ENCODE data around the gene XAB2.

Gene XAB2

DNA sequence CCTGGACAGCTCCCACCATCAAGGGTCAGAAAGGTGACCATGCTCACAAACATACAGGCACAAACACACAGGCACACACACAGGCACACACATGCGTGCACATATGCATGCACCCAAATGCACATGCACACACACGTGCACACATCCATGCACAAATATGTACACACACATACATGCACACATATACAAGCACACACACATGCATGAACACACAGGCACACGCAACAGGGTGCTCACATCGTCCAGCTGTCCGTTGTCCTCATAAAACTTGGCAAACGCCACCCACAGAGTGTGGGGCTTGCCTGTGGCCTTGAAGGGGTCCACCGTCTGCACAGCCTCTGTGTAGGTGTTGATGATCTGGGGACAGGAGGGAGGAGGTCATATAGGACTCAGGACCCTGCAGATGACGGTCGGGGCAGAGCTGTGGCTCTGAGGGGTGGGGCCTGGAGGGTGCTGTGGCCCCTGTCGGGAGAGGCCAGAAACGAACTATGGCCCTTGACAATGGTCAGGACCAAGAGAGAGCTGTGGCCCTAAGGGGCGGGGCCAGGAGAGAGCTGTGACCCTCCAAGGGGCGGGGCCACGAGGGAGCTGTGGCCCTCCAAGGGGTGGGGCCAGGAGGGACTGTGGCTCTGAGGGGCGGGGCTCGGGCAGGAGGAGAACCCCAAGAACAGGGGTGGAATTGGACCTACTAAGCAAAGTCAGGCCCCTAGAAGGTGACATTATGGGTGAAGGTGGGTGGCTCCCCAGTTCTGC, 6.2 kb downstream of the XAB2 start:
- TF ChIP-seq, protein P1, sequence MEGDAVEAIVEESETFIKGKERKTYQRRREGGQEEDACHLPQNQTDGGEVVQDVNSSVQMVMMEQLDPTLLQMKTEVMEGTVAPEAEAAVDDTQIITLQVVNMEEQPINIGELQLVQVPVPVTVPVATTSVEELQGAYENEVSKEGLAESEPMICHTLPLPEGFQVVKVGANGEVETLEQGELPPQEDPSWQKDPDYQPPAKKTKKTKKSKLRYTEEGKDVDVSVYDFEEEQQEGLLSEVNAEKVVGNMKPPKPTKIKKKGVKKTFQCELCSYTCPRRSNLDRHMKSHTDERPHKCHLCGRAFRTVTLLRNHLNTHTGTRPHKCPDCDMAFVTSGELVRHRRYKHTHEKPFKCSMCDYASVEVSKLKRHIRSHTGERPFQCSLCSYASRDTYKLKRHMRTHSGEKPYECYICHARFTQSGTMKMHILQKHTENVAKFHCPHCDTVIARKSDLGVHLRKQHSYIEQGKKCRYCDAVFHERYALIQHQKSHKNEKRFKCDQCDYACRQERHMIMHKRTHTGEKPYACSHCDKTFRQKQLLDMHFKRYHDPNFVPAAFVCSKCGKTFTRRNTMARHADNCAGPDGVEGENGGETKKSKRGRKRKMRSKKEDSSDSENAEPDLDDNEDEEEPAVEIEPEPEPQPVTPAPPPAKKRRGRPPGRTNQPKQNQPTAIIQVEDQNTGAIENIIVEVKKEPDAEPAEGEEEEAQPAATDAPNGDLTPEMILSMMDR (IDR thresholded peaks at IDR 0.05), result no peak
- H3K27ac ChIP-seq, result no peak overlapping the region
- no peak for DNase-seq (ENCODE audit: low spot score)
- no peak overlapping the region for H3K4me3 ChIP-seq

DNA sequence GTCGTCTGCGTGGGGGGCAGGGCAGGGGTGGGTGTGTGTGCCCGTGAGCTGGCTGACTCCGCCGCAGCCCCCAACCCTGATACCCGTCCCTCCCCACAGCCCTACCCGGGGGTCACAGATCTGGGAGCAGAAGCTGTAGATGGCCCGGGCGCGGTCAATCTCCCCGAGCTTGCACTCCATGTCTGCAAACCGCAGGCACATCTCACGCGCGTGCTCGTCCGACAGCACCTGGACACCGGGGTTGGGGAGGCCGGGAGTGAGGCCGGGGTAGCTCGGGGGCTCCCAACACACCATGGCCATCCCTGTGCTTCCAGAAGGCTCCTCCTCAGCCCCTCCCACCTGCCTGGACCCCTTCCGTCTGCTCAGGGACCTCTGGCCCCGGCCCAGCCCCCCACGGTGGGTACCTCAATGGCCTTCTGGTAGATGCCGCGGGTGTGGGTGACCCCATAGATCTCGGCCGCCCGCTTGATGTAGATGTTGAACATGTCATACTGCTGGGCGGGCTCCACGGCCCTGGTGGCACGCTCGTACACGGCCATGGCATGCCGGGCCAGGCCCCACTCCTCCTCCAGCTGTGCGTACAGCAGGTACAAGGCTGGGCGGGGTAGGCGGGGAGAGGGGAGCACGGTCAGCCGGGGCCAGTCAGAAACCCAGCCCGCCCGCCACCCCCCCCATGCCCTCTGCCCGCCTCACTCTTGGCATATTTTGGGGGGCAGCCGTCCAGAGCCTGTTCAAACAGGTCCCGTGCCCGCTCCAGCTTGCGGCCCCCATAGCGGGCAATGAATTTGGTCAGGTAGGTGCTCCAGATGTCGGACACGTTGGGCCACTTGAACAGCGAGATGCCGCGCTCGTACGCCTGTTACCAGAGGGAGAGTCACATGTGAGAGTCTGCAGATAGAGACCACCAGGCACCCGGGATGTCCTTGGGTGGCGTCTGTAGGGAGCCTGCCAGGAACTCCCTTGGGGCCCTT, 8.6 kb downstream of the XAB2 start:
- no peak overlapping the region for H3K27ac ChIP-seq
- DNase-seq (ENCODE audit: low spot score), result no peak
- TF ChIP-seq, protein P1 (IDR thresholded peaks at IDR 0.05), result no peak
- H3K4me3 ChIP-seq, result no peak overlapping the region

DNA sequence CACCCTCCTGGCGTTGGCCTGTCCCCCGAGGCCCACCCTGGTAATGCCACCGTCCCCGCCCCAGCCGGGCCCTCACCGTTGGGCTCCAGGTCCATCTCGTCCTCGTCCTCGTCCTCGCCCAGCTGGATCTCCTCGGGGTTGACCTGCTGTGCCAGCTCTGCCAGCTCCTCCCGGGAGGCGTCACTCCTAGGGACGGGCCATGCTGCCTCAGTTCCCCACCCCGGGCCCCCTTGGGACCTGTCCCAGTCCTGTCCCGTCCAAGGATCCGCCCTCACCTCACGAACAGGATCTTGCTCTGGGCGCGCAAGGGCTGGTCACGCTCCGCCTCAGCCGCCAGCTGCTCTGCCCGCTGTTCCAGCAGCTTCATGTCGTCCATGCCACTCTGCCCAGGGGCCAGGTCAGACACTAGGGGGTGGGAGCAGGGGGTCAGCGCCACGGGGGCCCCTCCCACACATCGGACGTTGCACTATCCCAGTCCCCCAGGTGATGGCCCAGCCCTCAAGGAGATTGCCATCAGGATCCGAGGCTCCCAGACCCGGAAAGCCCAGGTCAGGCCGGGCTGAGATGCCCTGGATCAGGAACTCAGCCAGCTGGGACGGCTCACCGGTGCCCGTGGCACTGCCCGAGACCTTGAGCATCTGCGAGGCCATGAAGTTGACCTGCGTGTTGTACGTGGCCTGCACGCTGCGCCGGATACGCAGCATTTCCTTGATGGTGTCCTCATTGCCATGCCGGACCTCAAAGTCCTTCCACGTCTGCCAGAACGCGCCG, 9.5 kb downstream of the XAB2 start:
- TF ChIP-seq, protein P1 (IDR thresholded peaks at IDR 0.05), result no peak
- Histone ChIP-seq H3K27ac (no peak overlapping the region), H3K4me3 (no peak overlapping the region)
- DNase-seq (ENCODE audit: low spot score), result no peak

DNA sequence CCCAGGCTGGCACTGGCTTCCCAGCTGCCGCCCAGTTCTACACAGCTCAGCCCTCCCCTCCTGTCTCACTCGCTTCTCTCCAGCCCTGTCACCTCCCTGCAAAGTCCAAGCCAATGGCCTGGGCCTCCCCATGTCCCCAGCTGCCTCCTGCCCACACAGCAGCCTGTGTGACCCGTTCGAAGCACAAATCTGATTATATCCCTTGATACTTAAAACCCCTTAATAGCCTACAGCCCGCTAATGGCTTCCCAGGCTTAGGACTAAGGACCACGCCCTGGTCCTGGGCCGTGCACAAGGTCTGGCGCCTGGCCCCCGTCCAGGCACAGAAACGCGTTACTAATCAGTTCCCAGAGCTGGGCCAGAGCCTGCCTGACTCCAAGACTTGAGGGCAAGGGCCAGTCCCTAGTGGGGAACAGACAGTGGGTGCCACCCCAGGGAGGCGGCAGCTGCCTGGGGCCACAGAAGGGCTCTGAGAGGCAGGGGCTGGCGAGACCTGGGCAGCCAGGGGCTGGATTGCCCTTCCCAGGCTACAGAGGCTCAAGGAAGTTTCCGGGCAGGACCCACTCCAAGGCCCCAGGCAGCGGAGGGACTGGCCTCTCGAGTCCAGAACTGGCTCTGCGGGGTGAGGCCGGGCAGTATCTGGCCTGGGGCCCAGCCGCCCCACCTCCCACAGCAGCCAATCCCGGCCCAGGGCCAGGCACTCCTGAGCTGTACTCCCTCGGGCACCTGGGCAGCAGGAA, 10.4 kb downstream of the XAB2 start:
- Histone ChIP-seq H3K4me3 (no peak overlapping the region), H3K27ac (no peak overlapping the region)
- TF ChIP-seq, protein P1 (IDR thresholded peaks at IDR 0.05), result no peak
- DNase-seq (ENCODE audit: low spot score), result no peak

DNA sequence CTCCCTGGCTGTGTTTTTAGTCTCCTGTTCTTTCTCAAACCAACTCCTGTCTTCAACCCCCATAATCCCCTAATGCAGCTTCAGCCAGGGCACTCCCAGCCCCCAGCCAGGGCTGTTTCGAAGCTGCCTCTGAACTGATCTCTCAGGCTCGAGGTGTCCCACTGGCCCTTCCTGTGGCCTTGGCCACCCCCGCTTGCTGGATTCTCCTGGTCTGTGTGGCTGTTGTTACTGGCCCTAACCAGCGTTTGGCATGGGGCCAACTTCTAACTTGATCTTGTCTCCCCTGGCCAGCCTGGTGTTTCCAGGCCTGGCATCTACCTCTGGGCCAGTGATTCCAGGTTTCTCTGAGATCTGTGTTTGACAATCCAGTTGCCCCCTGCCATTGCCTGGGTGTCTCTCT, 11.0 kb downstream of the XAB2 start:
- H3K27ac ChIP-seq, result no peak overlapping the region
- TF ChIP-seq, protein P1 (IDR thresholded peaks at IDR 0.05), result no peak
- H3K4me3 ChIP-seq, result no peak overlapping the region
- no peak for DNase-seq (ENCODE audit: low spot score)

DNA sequence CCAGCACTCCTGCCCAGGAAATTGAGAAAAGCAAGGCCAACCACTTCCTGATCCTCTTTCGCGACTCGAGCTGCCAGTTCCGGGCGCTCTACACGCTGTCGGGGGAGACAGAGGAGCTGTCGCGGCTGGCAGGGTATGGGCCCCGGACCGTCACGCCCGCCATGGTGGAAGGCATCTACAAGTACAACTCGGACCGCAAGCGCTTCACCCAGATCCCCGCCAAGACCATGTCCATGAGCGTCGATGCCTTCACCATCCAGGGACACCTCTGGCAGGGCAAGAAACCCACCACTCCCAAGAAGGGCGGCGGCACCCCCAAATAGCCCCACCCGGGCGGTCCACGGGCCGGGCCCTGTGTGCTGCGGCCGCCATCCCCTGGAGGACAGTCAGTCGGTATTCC, 11.6 kb downstream of the XAB2 start:
- Histone ChIP-seq H3K4me3 (no peak overlapping the region), H3K27ac (no peak overlapping the region)
- no peak for DNase-seq (ENCODE audit: low spot score)
- TF ChIP-seq, protein P1 (IDR thresholded peaks at IDR 0.05), result no peak

Measured in coronary artery (tissue), 2 donors.